Measurements from ENCODE around the gene NT5M. TPM values are rescaled to one million over a fixed set of nuclear protein-coding genes. Genes with fewer than 3 reads are reported as not detected.

NT5M gene
- total RNA-seq, 2 donors from 2014 or later: 1.2 to 1.3 TPM

DNA sequence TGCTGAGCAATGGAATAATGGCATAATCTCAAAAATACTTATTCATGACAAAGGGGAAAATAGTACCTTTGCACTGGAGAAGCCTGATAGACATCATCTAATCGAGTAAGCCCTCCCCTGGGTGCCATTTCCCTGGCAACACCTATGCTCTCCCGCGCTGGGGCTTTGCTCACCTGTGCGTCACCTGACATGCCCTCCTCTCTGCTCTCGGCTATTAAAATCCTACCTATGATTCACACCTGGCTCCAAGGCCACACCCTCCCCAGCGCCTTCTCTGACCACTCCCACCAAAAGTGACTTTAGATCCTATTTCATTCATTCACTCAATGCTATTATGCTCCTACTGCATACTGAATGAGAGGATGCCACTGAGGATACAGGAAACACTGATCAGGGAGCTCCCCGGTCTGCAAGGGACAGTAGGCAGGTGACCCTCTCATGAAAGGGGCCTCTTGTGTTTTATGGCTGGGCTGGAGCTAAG lies 83.9 kb downstream of the NT5M start:
- no peak overlapping the region for H3K27ac ChIP-seq
- H3K9ac ChIP-seq (ENCODE audit: low read depth in 2 of 2, low read length in 2 of 2): no peak overlapping the region
- no peaks in the 10 kb centered on the region for H3K9me3 ChIP-seq
- intact Hi-C loops (cut with DNase I): no loop called here
- peak; percentile 72 for DNase-seq
- no peaks in the 10 kb centered on the region for H3K36me3 ChIP-seq
- H3K27me3 ChIP-seq: no peaks in the 10 kb centered on the region
- no peak overlapping the region for H3K4me3 ChIP-seq
- no peaks in the 10 kb centered on the region for H3K4me1 ChIP-seq
- TF ChIP-seq, protein P1, sequence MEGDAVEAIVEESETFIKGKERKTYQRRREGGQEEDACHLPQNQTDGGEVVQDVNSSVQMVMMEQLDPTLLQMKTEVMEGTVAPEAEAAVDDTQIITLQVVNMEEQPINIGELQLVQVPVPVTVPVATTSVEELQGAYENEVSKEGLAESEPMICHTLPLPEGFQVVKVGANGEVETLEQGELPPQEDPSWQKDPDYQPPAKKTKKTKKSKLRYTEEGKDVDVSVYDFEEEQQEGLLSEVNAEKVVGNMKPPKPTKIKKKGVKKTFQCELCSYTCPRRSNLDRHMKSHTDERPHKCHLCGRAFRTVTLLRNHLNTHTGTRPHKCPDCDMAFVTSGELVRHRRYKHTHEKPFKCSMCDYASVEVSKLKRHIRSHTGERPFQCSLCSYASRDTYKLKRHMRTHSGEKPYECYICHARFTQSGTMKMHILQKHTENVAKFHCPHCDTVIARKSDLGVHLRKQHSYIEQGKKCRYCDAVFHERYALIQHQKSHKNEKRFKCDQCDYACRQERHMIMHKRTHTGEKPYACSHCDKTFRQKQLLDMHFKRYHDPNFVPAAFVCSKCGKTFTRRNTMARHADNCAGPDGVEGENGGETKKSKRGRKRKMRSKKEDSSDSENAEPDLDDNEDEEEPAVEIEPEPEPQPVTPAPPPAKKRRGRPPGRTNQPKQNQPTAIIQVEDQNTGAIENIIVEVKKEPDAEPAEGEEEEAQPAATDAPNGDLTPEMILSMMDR (IDR thresholded peaks at IDR 0.05): no peak

DNA sequence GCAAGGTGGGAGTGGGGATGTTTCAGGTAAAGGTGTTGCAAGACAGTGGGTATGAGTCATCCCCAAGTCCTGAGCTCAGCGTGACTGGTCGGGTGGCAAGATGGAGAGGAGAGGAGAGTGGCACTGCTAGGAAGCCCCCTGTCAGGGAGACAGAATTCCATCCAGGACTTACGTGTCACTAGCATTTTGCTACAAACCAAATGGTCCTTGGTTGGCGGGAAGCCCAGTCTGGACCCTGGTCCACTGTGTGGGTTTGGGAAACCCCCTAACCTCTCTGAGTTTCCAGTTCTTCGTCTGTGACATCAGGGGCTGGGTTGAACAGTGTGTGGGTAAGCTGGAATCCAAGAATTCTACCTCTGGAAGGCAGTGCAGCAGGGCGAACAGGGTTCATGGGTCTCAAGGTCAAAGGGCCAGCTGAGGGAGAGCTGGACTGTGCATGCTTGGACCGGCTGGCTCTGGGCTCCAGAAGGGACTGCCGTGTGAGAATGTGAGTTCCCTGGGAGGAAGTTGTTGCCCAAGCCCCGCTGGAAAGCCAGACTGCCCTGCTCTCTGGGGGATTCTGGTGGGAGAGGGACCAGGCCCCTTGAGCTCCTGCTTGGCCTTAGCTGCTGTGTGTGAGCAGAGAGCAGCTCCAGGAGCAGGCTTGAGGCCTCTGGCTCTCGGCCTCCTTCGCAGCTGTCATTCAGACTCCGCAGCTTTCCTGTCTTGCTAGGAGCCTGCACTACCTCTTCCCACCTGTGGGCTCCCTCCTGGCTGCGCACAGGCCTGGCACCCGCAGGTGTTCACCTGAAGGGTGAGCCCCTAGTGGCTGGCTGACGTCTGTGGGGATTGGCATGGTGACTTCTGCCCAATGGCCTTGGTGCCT lies 84.6 kb downstream of the NT5M start:
- no peak overlapping the region for H3K4me3 ChIP-seq
- DNase-seq: peak; percentile 78
- intact Hi-C loops (cut with DNase I): no loop called here
- H3K9me3 ChIP-seq: no peaks in the 10 kb centered on the region
- no peaks in the 10 kb centered on the region for H3K36me3 ChIP-seq
- no peak overlapping the region for H3K27ac ChIP-seq
- H3K9ac ChIP-seq (ENCODE audit: low read depth in 2 of 2, low read length in 2 of 2): peak overlapping the region in 1 of 2 donors; percentile 3
- no peaks in the 10 kb centered on the region for H3K27me3 ChIP-seq
- H3K4me1 ChIP-seq: no peaks in the 10 kb centered on the region
- TF ChIP-seq, protein P1 (IDR thresholded peaks at IDR 0.05): peak; percentile 73

DNA sequence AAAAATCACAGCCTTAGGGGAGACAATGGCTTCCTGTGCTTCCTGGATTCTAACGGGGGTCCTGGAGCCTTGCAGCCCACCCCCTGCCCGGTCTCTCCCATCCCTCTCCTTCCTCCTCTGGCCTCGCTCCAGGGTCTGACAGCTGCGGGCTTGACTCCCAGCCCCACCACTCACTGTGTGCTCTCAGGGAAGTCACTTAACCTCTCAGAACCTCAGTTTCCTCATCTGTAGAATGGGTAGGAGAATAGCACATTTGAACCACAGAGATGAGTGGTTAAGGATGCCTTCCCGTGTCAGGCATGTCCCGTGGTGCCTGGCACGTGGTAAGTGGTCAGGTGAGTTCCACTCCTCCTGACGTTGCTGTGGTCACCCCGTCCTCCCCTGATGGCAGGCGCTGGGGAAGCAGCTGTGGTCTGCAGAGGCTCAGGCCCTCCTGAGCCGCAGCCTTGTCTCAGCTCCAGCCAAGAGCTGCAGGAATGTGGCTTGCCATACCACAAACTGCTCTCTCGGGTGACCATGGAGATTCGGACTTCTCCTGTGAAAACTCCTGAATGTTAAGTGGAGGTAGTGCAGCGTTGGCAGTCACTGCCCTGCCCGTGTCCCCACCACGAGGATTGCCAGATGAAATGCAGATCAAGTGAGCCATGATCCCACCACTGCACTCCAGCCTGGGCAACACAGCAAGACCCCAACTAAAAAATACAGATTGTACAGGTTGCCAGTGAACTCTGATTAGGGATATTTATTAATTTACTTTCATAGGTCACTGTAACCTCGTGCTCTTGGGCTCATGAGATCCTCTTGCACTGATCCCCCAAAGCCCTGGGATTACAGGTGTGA lies 85.7 kb downstream of the NT5M start:
- H3K9ac ChIP-seq (ENCODE audit: low read depth in 2 of 2, low read length in 2 of 2): no peak overlapping the region
- no peaks in the 10 kb centered on the region for H3K4me1 ChIP-seq
- H3K27me3 ChIP-seq: no peaks in the 10 kb centered on the region
- intact Hi-C loops (cut with DNase I): no loop called here
- TF ChIP-seq, protein P1 (IDR thresholded peaks at IDR 0.05): no peak
- no peaks in the 10 kb centered on the region for H3K36me3 ChIP-seq
- H3K9me3 ChIP-seq: no peaks in the 10 kb centered on the region
- no peak overlapping the region for H3K4me3 ChIP-seq
- no peak for DNase-seq
- no peak overlapping the region for H3K27ac ChIP-seq

DNA sequence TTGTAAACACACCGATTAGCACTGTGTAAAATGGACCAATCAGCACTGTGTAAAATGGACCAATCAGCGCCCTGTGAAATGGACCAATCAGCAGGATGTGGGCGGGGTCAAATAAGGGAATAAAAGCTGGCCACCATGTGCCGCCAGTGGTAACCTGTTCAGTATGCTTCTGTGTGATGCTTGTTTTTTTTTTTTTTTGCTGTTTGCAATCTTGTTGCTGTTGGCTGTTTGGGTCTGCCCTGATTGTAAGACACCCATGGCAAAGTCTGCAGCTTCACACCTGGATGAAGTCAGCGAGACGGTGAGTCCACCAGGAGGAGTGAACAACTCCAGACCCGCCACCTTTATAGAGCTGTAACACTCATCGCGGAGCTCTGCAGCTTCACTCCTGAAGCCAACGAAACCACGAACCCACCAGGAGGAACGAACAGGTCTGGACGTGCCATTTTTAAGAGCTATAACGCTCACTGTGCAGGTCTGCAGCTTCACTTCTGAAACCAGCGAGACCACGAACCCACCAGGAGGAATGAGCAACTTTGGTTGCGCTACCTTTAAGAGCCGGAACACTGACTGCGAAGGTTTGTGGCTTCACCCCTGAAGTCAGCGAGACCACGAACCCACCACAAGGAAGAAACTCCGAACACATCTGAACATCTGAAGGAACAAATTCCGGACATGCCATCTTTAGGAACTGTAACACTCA lies 88.6 kb downstream of the NT5M start:
- Histone ChIP-seq H3K4me1 (no peaks in the 10 kb centered on the region), H3K9me3 (no peaks in the 10 kb centered on the region), H3K27ac (no peak overlapping the region), H3K4me3 (no peak overlapping the region), H3K36me3 (no peaks in the 10 kb centered on the region), H3K9ac (ENCODE audit: low read depth in 2 of 2, low read length in 2 of 2) (no peak overlapping the region), H3K27me3 (no peaks in the 10 kb centered on the region)
- TF ChIP-seq, protein P1 (IDR thresholded peaks at IDR 0.05): no peak
- intact Hi-C loops (cut with DNase I): no loop called here
- DNase-seq: no peak

DNA sequence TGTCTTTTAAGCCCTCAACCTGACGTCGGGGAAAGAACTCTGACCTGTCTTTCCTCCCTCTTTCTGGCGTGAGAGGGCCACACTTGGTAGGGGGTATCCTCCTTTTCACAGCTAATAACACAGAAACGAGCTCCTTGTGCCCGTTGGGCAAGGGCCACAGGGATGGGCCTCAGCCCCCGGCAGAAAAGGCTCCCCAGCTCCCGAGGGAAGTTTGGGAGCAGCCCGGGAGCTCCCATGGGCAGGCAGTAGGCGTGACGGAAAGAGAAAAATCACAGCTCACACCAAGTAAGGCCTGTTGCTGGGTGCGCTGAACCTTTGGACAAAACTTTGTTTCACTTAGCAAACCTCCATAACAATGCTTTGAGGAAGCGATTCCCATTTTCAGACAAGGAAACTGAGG lies 90.8 kb downstream of the NT5M start:
- Histone ChIP-seq H3K9ac (ENCODE audit: low read depth in 2 of 2, low read length in 2 of 2) (no peak overlapping the region), H3K36me3 (no peaks in the 10 kb centered on the region), H3K9me3 (no peaks in the 10 kb centered on the region), H3K27ac (no peak overlapping the region), H3K4me1 (no peaks in the 10 kb centered on the region), H3K27me3 (no peaks in the 10 kb centered on the region), H3K4me3 (no peak overlapping the region)
- intact Hi-C loops (cut with DNase I): no loop called here
- TF ChIP-seq, protein P1 (IDR thresholded peaks at IDR 0.05): no peak
- no peak for DNase-seq

Measured in colonic mucosa (tissue), 4 donors.